Activated CD8-positive, alpha-beta memory T cell treated with anti-CD3 and anti-CD28 coated beads, Interleukin-2, amount 50 U/mL, for 48 hours (primary cell): ENCODE results near the gene FANCD2OS.
"Not testable (repeated sequence)": the region's sequence is repeated elsewhere in the genome, so short reads cannot be mapped to it uniquely, and the experiment has no call there.

Experiments
- DNase-seq: peaks from one replicate; pipeline ENCODE4 v3.0.0-alpha.2; 2020

FANCD2OS gene

GRCh38 chr3:10108091-10108490, at the start of gene FANCD2OS:
TSS of gene FANCD2OS (minus strand) at chr3:10108255. CDS start at chr3:10104774, 3,481 bp downstream.
- DNase-seq = no peak

DNA sequence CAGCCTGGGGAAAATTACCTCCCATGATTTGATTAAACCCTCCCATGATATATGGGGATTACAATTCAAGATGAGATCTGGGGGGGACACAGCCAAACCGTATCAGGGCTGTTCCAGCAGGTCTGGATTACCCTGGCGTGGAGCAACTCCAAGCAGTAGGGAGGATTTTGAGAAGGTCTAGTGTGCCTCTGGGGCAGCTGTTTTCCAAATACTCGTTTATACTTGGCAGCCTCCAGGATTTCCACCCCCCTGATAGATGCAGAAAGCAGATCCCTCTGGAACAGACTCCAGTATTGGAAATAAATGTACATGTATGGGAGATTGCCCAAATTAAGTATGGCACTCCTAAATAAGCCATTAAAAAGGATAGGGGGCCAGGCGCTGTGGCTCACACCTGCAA, 49.0 kb upstream of the FANCD2OS start:
- DNase-seq = no peak

- no peak for DNase-seq
Observed at GRCh38 chr3:10155658-10156057, 47.6 kb upstream of the FANCD2OS start.

DNA sequence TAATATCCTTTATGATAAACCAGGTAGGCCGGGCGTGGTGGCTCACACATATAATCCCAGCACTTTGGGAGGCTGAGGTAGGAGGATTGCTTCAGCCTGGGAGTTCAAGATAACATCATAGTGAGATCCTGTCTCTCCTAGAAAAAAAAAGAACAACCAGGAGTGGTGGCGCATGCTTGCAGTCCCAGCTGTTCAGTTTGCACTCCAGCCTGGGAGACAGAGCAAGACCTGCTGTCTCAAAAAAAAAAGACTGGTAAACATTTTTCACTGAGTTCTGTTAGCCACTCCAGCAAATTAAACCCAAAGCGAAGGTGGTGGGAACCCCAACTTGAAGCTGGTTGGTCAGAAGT, 47.0 kb upstream of the FANCD2OS start:
- no peak for DNase-seq

- DNase-seq = no peak
Observed at GRCh38 chr3:10154335-10155122, 46.5 kb upstream of the FANCD2OS start.

- no peak for DNase-seq
Observed at GRCh38 chr3:10150987-10151386, 42.9 kb upstream of the FANCD2OS start.

- DNase-seq = no peak
Observed at GRCh38 chr3:10149226-10149625, 41.2 kb upstream of the FANCD2OS start.

DNA sequence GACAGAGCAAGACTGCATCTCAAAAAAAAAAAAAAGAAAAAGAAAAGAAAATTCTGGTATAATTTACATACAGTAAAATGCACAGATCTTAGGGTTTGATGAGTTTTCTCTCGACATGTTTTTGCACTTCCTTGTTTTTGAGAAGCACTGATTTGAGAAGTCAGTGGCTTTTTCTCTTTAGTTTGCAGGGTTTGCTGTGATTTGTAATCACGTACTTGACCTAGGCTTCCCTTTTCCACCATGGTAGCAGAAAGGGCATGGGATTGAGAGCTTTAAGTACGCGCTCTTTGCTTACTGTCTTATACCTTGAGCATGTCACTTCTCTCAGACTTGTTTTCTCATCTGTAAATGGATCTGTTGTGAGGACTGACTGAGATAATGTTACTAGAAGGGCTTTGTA, 37.6 kb upstream of the FANCD2OS start:
- no peak for DNase-seq

DNA sequence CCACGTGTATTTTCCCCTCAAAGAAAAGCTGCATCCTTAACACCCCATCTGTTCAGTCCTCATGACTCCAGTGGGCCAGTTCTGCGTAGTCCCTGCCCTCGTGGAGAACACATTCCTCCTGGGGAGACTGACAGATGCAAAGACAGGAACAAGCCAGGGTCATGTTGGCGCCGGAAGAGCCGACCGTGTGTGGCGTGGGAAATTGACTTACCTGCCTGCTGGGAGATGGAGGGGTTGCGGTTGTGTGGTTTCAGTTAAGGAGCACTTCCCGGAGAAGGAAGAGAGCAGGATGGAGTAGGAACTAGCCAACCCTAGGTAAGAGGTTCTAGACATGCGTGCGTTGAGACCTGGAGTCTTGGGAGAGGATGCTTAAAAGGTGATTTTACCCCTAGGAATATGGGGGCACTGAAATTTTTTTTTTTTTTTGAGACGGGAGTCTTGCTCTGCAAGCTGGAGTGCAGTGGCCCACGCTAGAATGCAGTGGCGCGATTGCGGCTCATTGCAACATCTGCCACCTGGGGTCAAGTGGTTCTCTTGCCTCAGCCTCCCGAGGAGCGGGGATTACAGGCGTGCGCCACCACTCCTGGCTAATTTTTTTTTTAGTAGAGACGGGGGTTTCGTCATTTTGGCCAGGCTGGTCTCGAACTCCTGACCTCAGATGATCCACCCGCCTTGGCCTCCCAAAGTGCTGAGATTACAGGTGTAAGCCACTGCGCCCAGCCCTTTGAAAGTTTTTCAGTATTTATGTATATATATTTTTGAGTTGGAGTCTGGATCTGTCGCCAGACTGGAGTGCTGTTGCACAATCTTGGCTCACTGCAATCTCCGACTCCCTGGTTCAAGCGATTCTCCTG, 34.9 kb upstream of the FANCD2OS start:
- DNase-seq = no peak

GRCh38 chr3:10140996-10141546, 33.0 kb upstream of the FANCD2OS start:
- DNase-seq = no peak

DNA sequence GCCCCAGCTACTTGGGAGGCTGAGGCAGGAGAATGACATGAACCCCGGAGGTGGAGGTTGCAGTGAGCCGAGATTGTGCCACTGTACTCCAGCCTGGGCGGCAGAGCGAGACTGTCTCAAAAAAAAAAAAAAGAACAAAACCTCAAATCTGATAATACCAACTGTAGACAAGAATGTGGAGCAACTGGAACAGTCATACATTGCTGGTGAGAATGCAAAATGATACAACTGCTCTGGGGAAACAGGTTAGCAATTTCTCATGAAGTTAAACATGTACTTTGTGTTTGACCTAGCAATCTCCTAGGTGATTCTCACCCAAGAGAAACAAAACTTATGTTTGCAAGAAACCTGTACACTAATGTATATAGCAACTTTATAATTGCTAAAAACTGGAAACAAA, 29.1 kb upstream of the FANCD2OS start:
- DNase-seq = no peak

- no peak for DNase-seq
Observed at GRCh38 chr3:10136426-10137005, 28.5 kb upstream of the FANCD2OS start.

- not testable (repeated sequence) for DNase-seq
Observed at GRCh38 chr3:10135872-10136271, 27.8 kb upstream of the FANCD2OS start.

DNA sequence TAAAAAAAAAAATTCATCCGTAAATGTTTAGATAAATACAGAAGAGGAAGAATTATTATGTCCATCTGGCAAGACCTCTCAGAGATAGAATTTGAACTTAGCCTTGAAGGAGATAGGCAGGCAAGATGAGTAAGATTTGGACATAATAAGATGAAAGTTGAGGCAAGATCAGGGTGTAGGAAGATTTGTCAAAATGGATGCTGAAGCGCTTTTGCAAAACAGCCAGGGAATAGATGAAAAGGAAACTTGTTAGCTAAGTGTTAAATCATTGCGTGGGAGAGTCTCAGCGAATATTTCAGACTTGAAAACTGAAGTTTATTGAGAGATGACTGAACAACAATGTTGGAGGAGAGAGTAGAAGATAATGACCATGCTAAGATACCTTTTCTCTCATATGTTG, 14.7 kb upstream of the FANCD2OS start:
- no peak for DNase-seq

- no peak for DNase-seq
Observed at GRCh38 chr3:10121064-10121463, 13.0 kb upstream of the FANCD2OS start.

DNA sequence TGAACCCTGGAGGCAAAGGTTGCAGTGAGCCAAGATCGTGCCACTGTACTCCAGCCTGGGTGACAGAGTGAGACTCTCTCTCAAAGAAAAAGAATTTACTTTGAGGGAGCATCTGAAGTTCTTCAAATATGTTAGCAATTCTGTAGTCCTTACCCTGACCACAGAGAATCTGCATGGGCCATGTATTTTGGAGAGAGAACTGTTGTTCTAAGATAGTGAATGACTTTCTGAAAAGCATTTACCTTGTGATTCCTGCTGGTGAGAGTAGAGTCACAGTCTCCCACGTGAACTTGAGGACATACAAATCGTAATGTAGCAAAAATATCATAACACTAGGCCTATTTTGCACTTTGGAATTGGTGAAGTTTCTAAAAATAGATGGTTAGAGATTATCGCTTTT, 11.3 kb upstream of the FANCD2OS start:
- no peak for DNase-seq

DNA sequence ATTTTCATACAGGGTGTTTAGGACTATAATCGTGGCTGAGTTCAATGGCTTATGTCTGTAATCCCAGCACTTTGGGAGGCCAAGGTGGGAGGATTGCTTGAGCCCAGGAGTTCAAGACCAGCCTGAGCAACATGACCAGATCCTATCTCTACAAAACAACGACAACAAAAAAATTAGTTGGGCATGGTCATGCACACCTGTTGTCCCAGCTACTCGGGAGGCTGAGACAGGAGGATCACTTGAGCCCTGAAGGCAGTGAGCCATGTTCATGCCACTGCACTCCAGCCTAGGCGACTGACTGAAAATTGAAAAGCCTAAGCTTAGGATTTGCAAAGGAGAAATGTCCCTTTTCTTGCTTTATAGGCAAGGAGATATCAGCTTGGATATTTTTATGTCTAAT, 8.9 kb upstream of the FANCD2OS start:
- DNase-seq = no peak

GRCh38 chr3:10116138-10116460, 8.0 kb upstream of the FANCD2OS start:
- no peak for DNase-seq

- DNase-seq = peak; percentile 94
Observed at GRCh38 chr3:10115326-10116137, 7.5 kb upstream of the FANCD2OS start, which contains the start of gene BRK1. TSS of gene BRK1 (plus strand) at chr3:10115675. CDS start at chr3:10115702, 27 bp downstream.

- DNase-seq = no peak
Observed at GRCh38 chr3:10106919-10107318, 1.1 kb downstream of the FANCD2OS start.

- DNase-seq = no peak
Observed at GRCh38 chr3:10099041-10099440, 9.0 kb downstream of the FANCD2OS start.

DNA sequence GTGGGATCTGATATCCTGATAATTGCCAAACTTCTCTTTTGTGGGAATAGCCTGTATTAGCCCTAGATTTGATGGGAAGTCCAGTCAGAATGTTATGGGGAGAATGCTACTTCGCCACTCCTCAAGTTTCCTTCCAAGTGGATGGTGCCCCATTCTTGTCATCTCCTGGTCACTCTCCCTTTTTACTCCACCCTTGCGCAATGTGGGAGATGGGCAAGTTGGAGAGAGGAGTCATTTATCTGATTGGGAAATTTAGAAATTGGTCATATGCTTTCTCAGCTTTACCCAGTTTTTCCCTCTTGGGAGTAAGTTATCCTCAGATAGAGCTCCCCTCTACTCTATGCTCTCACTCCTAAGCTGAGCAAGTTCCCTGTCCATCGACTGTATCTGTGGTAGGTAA, 14.4 kb downstream of the FANCD2OS start:
- no peak for DNase-seq

- DNase-seq = not testable (repeated sequence)
Observed at GRCh38 chr3:10091387-10091786, 16.7 kb downstream of the FANCD2OS start.
